GM23338 (cell line): Measurements from ENCODE around the gene CIB4. TPM values are rescaled to one million over a fixed set of nuclear protein-coding genes. Genes with fewer than 3 reads are reported as not detected.

Experiments used
- ATAC-seq: fragments of 200-7000 bp; cut with Tn5 transposase; 3 replicates; pipeline ENCODE4 v1.9.1; 2020
- DNase-seq: peaks from one replicate; pipeline ENCODE4 v3.0.0-alpha.2; 2015; ENCODE audit warnings: low spot score
- H2AFZ ChIP-seq: fragments of 200-600 bp; sonication (generic); 2 replicates; pipeline ENCODE4 v1.8.0; 2016; ENCODE audit warnings: antibody characterized with exemption, mild to moderate bottlenecking, moderate library complexity
- H3F3A ChIP-seq: fragments of 200-600 bp; sonication (generic); replicated peaks from 2 replicates; pipeline ENCODE4 v1.8.0; 2017; ENCODE audit warnings: antibody characterized with exemption, mixed run types, low read depth
- H3K27ac ChIP-seq: fragments of 200-600 bp; sonication (generic); 2 replicates; pipeline ENCODE4 v1.6.1; 2016; ENCODE audit warnings: low read depth
- H3K27me3 ChIP-seq: fragments of 200-600 bp; sonication (generic); 2 replicates; pipeline ENCODE4 v1.8.0; 2016; ENCODE audit warnings: mild to moderate bottlenecking, mixed run types, moderate library complexity; ENCODE audit not compliant: insufficient read depth
- H3K36me3 ChIP-seq: fragments of 200-600 bp; sonication (generic); 2 replicates; pipeline ENCODE4 v1.8.0; 2016; ENCODE audit warnings: mild to moderate bottlenecking; ENCODE audit not compliant: insufficient read depth
- H3K4me1 ChIP-seq: fragments of 200-600 bp; sonication (generic); 2 replicates; pipeline ENCODE4 v1.8.0; 2016; ENCODE audit warnings: mild to moderate bottlenecking, moderate library complexity; ENCODE audit not compliant: insufficient read depth
- H3K4me2 ChIP-seq: fragments of 200-600 bp; sonication (generic); 2 replicates; pipeline ENCODE4 v1.7.1; 2017; ENCODE audit warnings: mixed run types
- H3K4me3 ChIP-seq: fragments of 200-600 bp; sonication (generic); 2 replicates; pipeline ENCODE4 v1.6.1; 2016; ENCODE audit warnings: mixed run types
- H3K79me2 ChIP-seq: fragments of 200-600 bp; sonication (generic); replicated peaks from 2 replicates; pipeline ENCODE4 v1.8.0; 2017; ENCODE audit warnings: mild to moderate bottlenecking; ENCODE audit not compliant: insufficient read depth
- H3K9me2 ChIP-seq: fragments of 200-600 bp; sonication (generic); 2 replicates; pipeline ENCODE4 v1.8.0; 2017; ENCODE audit not compliant: insufficient read depth
- H4K20me1 ChIP-seq: fragments of 200-600 bp; sonication (generic); replicated peaks from 2 replicates; pipeline ENCODE4 v1.8.0; 2017; ENCODE audit warnings: mild to moderate bottlenecking; ENCODE audit not compliant: insufficient read depth
- H3K27ac Mint-ChIP-seq: 2 replicates; pipeline ENCODE4 v1.8.0; 2020; ENCODE audit warnings: inconsistent platforms, mild to moderate bottlenecking, moderate library complexity, mixed read lengths
- H3K27me3 Mint-ChIP-seq: 3 replicates; pipeline ENCODE4 v1.8.0; 2022; ENCODE audit warnings: low read depth, mild to moderate bottlenecking, moderate library complexity, mixed read lengths, inconsistent platforms; ENCODE audit not compliant: insufficient read depth, poor library complexity
- H3K36me3 Mint-ChIP-seq: 3 replicates; pipeline ENCODE4 v1.8.0; 2021; ENCODE audit warnings: low read depth, mild to moderate bottlenecking, inconsistent platforms, moderate library complexity, mixed read lengths
- H3K4me1 Mint-ChIP-seq: 3 replicates; pipeline ENCODE4 v1.8.0; 2020; ENCODE audit warnings: mild to moderate bottlenecking, inconsistent platforms, mixed read lengths
- H3K4me3 Mint-ChIP-seq: 3 replicates; pipeline ENCODE4 v1.8.0; 2021; ENCODE audit warnings: moderate library complexity, mild to moderate bottlenecking, inconsistent platforms, mixed read lengths
- H3K9me3 Mint-ChIP-seq: 3 replicates; pipeline ENCODE4 v1.8.0; 2020; ENCODE audit warnings: moderate library complexity, mild to moderate bottlenecking, inconsistent platforms, mixed read lengths
- CREB1 ChIP-seq: fragments of 250-450 bp; sonication (Bioruptor Pico); IDR thresholded peaks from 2 replicates; pipeline ENCODE4 v1.5.0; 2020; ENCODE audit warnings: low read depth, mild to moderate bottlenecking, moderate library complexity
- EZH2 ChIP-seq: fragments of 200-600 bp; sonication (generic); IDR thresholded peaks from one replicate; pipeline ENCODE4 v1.8.0; 2017; ENCODE audit warnings: antibody characterized with exemption, mild to moderate bottlenecking, low read depth; ENCODE audit not compliant: unreplicated experiment
- EZH2phosphoT487 ChIP-seq: fragments of 200-600 bp; sonication (generic); IDR thresholded peaks from one replicate; pipeline ENCODE4 v1.8.1; 2018; ENCODE audit warnings: antibody characterized with exemption; ENCODE audit not compliant: unreplicated experiment
- JUNB ChIP-seq: IDR thresholded peaks from one replicate; pipeline ENCODE4 v1.6.1; 2016; ENCODE audit warnings: antibody characterized with exemption; ENCODE audit not compliant: unreplicated experiment
- NANOG ChIP-seq: IDR thresholded peaks from 2 replicates; pipeline ENCODE4 v1.6.1; 2016; ENCODE audit warnings: antibody characterized with exemption, borderline replicate concordance
- POLR2AphosphoS5 ChIP-seq: IDR thresholded peaks from 2 replicates; pipeline ENCODE4 v1.6.1; 2016; ENCODE audit warnings: antibody characterized with exemption, low read depth
- STAT1 ChIP-seq: IDR thresholded peaks from one replicate; pipeline ENCODE4 v1.6.1; 2016; ENCODE audit warnings: antibody characterized with exemption; ENCODE audit not compliant: unreplicated experiment
- ZNF114 ChIP-seq: fragments of 250-450 bp; sonication (Bioruptor Pico); IDR thresholded peaks from 2 replicates; pipeline ENCODE4 v1.5.0; 2020; ENCODE audit warnings: mild to moderate bottlenecking, moderate library complexity
- ZNF331 ChIP-seq: fragments of 250-450 bp; sonication (Bioruptor Pico); IDR thresholded peaks from 2 replicates; pipeline ENCODE4 v1.5.0; 2020; ENCODE audit warnings: low read depth, mild to moderate bottlenecking, moderate library complexity
- polyA plus RNA-seq: library from polyadenylated mRNA; unstranded; fragments of >200 nt; fragmentation: Nextera tagmentation; extraction: Ambion mirVana; gene quantifications from 2 replicates; pipeline ENCODE4 v1.2.1, GENCODE V29; 2016
- total RNA-seq: library from RNA; depleted of rRNA; stranded (reverse); fragments of >200 nt; shearing (Covaris generic); gene quantifications from 2 replicates; pipeline ENCODE4 v1.2.3, GENCODE V29; 2014
- TF ChIP-seq, protein P1 (sequence below): IDR thresholded peaks from 2 replicates; pipeline ENCODE4 v1.6.1; 2016; ENCODE audit warnings: antibody characterized with exemption
- TF ChIP-seq, protein P2 (sequence below): IDR thresholded peaks from one replicate; pipeline ENCODE4 v1.6.1; 2018; ENCODE audit warnings: antibody characterized with exemption; ENCODE audit not compliant: unreplicated experiment
- TF ChIP-seq, protein P3 (sequence below), 2 experiments: fragments of 200-600 bp in 1 of 2; sonication (generic) in 1 of 2; conservative IDR thresholded peaks; 2 replicates each; pipeline versions ENCODE4 v1.5.1 to v1.6.1; 2016 to 2017; ENCODE audit warnings: antibody characterized with exemption in 2 of 2, low read depth in 2 of 2, mild to moderate bottlenecking in 2 of 2, moderate library complexity in 1 of 2
- TF ChIP-seq, protein P4 (sequence below): fragments of 250-450 bp; sonication (Bioruptor Pico); IDR thresholded peaks from 2 replicates; pipeline ENCODE4 v1.5.0; 2020; ENCODE audit warnings: mild to moderate bottlenecking, moderate library complexity

CIB4 gene
- total and polyA plus RNA-seq, 2 experiments from 2014 or later, result not detected

DNA sequence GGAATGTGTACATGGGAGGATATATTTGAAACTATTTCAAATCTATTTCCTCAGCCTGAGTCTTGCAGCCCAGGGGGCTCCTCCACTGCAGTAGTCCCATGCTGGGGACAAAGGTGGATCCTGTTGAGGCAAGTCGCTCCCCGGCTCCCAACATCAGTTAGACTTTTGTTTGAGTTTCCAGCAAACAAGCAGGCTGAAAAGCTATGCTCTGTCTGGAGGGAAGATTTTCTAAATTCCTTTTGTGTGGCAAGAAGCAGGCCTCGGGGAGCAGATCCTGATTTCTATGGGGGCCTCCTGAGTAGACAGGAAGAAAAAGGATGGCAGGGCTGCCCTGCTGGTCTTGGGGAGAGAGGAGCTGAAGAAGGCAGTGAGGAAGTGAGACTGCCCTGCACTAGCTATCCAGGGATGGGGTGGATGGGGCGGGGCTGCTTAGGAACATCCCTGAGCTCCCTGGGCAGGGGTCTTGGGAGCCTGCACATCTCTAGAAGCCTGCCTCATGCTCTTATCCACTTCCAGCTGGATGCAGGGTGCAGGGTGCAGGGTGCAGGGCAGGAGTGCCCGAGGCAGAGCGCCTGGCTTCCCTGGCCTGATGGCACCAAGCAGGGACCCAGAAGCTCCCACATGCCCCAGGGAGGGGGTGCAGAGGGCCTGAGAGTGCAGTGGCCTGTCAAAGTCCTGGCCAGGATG, 6.0 kb upstream of the CIB4 start:
- Histone ChIP-seq H3K4me3 (no peak overlapping the region), H3K4me2 (no peak overlapping the region), H3K4me1 (no peaks in the 10 kb centered on the region; the same call in 1 of the 2 replicates), H2AFZ (no peak overlapping the region), H3K27ac (no peak overlapping the region), H3F3A (no peaks in the 10 kb centered on the region), H3K27me3 (no peaks in the 10 kb centered on the region), H3K36me3 (no peaks in the 10 kb centered on the region), H4K20me1 (no peaks in the 10 kb centered on the region), H3K79me2 (no peaks in the 10 kb centered on the region), H3K9me2 (no peaks in the 10 kb centered on the region)
- peak; percentile 75 for ATAC-seq
- TF ChIP-seq STAT1 (no peak), NANOG (no peak), EZH2phosphoT487 (no peak), CREB1 (CRISPR knock-in tag) (no peak), ZNF114 (no peak), JUNB (no peak), ZNF331 (CRISPR knock-in tag) (no peak), EZH2 (no peak), POLR2AphosphoS5 (no peak)
- TF ChIP-seq, protein P1, sequence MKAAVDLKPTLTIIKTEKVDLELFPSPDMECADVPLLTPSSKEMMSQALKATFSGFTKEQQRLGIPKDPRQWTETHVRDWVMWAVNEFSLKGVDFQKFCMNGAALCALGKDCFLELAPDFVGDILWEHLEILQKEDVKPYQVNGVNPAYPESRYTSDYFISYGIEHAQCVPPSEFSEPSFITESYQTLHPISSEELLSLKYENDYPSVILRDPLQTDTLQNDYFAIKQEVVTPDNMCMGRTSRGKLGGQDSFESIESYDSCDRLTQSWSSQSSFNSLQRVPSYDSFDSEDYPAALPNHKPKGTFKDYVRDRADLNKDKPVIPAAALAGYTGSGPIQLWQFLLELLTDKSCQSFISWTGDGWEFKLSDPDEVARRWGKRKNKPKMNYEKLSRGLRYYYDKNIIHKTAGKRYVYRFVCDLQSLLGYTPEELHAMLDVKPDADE, result no peak
- TF ChIP-seq, protein P2, sequence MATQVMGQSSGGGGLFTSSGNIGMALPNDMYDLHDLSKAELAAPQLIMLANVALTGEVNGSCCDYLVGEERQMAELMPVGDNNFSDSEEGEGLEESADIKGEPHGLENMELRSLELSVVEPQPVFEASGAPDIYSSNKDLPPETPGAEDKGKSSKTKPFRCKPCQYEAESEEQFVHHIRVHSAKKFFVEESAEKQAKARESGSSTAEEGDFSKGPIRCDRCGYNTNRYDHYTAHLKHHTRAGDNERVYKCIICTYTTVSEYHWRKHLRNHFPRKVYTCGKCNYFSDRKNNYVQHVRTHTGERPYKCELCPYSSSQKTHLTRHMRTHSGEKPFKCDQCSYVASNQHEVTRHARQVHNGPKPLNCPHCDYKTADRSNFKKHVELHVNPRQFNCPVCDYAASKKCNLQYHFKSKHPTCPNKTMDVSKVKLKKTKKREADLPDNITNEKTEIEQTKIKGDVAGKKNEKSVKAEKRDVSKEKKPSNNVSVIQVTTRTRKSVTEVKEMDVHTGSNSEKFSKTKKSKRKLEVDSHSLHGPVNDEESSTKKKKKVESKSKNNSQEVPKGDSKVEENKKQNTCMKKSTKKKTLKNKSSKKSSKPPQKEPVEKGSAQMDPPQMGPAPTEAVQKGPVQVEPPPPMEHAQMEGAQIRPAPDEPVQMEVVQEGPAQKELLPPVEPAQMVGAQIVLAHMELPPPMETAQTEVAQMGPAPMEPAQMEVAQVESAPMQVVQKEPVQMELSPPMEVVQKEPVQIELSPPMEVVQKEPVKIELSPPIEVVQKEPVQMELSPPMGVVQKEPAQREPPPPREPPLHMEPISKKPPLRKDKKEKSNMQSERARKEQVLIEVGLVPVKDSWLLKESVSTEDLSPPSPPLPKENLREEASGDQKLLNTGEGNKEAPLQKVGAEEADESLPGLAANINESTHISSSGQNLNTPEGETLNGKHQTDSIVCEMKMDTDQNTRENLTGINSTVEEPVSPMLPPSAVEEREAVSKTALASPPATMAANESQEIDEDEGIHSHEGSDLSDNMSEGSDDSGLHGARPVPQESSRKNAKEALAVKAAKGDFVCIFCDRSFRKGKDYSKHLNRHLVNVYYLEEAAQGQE, result no peak
- TF ChIP-seq, protein P3, sequence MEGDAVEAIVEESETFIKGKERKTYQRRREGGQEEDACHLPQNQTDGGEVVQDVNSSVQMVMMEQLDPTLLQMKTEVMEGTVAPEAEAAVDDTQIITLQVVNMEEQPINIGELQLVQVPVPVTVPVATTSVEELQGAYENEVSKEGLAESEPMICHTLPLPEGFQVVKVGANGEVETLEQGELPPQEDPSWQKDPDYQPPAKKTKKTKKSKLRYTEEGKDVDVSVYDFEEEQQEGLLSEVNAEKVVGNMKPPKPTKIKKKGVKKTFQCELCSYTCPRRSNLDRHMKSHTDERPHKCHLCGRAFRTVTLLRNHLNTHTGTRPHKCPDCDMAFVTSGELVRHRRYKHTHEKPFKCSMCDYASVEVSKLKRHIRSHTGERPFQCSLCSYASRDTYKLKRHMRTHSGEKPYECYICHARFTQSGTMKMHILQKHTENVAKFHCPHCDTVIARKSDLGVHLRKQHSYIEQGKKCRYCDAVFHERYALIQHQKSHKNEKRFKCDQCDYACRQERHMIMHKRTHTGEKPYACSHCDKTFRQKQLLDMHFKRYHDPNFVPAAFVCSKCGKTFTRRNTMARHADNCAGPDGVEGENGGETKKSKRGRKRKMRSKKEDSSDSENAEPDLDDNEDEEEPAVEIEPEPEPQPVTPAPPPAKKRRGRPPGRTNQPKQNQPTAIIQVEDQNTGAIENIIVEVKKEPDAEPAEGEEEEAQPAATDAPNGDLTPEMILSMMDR (conservative IDR thresholded peaks at IDR 0.05; ENCODE audit: low read depth in 2 of 2), result no peak
- TF ChIP-seq, protein P4, sequence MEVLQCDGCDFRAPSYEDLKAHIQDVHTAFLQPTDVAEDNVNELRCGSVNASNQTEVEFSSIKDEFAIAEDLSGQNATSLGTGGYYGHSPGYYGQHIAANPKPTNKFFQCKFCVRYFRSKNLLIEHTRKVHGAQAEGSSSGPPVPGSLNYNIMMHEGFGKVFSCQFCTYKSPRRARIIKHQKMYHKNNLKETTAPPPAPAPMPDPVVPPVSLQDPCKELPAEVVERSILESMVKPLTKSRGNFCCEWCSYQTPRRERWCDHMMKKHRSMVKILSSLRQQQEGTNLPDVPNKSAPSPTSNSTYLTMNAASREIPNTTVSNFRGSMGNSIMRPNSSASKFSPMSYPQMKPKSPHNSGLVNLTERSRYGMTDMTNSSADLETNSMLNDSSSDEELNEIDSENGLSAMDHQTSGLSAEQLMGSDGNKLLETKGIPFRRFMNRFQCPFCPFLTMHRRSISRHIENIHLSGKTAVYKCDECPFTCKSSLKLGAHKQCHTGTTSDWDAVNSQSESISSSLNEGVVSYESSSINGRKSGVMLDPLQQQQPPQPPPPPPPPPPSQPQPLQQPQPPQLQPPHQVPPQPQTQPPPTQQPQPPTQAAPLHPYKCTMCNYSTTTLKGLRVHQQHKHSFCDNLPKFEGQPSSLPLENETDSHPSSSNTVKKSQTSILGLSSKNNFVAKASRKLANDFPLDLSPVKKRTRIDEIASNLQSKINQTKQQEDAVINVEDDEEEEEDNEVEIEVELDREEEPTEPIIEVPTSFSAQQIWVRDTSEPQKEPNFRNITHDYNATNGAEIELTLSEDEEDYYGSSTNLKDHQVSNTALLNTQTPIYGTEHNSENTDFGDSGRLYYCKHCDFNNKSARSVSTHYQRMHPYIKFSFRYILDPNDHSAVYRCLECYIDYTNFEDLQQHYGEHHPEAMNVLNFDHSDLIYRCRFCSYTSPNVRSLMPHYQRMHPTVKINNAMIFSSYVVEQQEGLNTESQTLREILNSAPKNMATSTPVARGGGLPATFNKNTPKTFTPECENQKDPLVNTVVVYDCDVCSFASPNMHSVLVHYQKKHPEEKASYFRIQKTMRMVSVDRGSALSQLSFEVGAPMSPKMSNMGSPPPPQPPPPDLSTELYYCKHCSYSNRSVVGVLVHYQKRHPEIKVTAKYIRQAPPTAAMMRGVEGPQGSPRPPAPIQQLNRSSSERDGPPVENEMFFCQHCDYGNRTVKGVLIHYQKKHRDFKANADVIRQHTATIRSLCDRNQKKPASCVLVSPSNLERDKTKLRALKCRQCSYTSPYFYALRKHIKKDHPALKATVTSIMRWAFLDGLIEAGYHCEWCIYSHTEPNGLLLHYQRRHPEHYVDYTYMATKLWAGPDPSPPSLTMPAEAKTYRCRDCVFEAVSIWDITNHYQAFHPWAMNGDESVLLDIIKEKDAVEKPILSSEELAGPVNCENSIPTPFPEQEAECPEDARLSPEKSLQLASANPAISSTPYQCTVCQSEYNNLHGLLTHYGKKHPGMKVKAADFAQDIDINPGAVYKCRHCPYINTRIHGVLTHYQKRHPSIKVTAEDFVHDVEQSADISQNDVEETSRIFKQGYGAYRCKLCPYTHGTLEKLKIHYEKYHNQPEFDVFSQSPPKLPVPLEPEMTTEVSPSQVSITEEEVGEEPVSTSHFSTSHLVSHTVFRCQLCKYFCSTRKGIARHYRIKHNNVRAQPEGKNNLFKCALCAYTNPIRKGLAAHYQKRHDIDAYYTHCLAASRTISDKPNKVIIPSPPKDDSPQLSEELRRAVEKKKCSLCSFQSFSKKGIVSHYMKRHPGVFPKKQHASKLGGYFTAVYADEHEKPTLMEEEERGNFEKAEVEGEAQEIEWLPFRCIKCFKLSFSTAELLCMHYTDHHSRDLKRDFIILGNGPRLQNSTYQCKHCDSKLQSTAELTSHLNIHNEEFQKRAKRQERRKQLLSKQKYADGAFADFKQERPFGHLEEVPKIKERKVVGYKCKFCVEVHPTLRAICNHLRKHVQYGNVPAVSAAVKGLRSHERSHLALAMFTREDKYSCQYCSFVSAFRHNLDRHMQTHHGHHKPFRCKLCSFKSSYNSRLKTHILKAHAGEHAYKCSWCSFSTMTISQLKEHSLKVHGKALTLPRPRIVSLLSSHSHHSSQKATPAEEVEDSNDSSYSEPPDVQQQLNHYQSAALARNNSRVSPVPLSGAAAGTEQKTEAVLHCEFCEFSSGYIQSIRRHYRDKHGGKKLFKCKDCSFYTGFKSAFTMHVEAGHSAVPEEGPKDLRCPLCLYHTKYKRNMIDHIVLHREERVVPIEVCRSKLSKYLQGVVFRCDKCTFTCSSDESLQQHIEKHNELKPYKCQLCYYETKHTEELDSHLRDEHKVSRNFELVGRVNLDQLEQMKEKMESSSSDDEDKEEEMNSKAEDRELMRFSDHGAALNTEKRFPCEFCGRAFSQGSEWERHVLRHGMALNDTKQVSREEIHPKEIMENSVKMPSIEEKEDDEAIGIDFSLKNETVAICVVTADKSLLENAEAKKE, result no peak
- Mint-ChIP-seq H3K36me3 (no peaks in the 10 kb centered on the region), H3K27ac (no peak overlapping the region), H3K4me1 (peaks cover 11% of the 10 kb centered on the region), H3K4me3 (no peak overlapping the region), H3K9me3 (no peaks in the 10 kb centered on the region), H3K27me3 (peaks cover 10% of the 10 kb centered on the region)
- no peak for DNase-seq
